ENCODE measurements around the gene KLHL6. TPM values are rescaled to one million over a fixed set of nuclear protein-coding genes. Genes with fewer than 3 reads are reported as not detected.

KLHL6 gene
- total and polyA plus RNA-seq, 2 of the 8 experiments (the other 6 are each of a cell fraction or from before 2014, with no cell fraction given) = 0.05 TPM; not detected in 1

DNA sequence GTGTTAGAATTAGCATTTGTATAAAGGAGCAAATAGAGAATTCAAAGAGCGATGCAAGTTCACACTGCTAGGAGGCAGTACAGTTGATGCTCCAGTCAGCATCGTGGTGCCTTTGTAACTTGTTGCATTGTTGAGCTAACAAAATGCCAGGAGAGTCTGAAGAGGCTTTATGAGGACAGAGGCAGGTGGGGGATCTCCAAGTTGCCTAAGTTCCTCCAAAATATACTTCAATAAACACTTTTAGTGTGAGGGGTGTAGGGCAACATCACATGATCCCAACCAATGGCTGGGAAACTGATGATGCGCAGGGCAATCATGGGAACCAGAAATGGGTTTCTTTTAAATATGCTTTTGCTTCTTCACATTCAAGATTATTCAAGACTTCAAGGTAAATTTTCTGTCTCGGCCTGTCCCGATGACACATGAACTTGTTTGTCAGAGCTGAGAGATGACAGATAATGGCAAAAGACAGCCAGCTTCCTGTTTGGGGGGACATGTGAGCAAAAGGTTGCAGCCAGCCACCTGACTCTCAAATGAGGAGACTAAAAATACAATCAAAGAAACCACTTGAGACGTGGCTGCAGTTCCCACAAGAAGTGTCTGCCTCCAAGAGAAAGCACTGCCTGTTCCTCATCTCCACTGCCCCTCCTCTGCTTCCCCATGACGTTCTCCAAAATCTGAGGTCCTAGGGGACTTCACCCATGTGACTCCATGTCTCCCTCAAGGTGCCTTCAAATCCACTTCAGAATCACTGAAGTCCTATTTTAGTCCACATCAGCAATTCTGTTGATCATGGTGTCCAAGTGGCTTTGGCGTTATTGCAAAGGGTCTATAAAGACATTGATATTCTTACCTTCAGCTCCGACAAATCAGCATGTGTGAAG lies 39.3 kb downstream of the KLHL6 start (continued):
- TF ChIP-seq CHD7 (IDR thresholded peaks at IDR 0.05; ENCODE audit: insufficient replicate concordance, low read length) (no peak), SP1 (IDR thresholded peaks at IDR 0.05; ENCODE audit: low read depth, low read length) (no peak)
